HEK293 (cell line): Measurements from ENCODE around the gene CASP3.

Source experiments
- CTCF ChIP-seq: fragments of 450-650 bp; formaldehyde crosslinking; IDR thresholded peaks from 2 replicates; pipeline ENCODE4 v1.5.1; 2016; ENCODE audit warnings: missing biosample characterization, missing genetic modification characterization
- HIC1 ChIP-seq: fragments of 450-650 bp; formaldehyde crosslinking; IDR thresholded peaks from 2 replicates; pipeline ENCODE4 v1.5.1; 2016; ENCODE audit warnings: missing biosample characterization, missing genetic modification characterization
- ZNF221 ChIP-seq: fragments of 450-650 bp; formaldehyde crosslinking; IDR thresholded peaks from 2 replicates; pipeline ENCODE4 v1.5.1; 2017; ENCODE audit warnings: missing biosample characterization, missing genetic modification characterization, borderline replicate concordance
- ZNF350 ChIP-seq: fragments of 450-650 bp; formaldehyde crosslinking; IDR thresholded peaks from 2 replicates; pipeline ENCODE4 v1.5.0; 2017; ENCODE audit warnings: missing biosample characterization, mild to moderate bottlenecking, missing genetic modification characterization
- ZNF530 ChIP-seq: fragments of 450-650 bp; formaldehyde crosslinking; IDR thresholded peaks from 2 replicates; pipeline ENCODE4 v1.5.1; 2016; ENCODE audit warnings: low read depth, missing biosample characterization, missing genetic modification characterization
- TF ChIP-seq, protein P1 (sequence below): IDR thresholded peaks from 2 replicates; pipeline ENCODE4 v1.6.1; 2011; ENCODE audit warnings: mild to moderate bottlenecking, low read depth, low read length, borderline replicate concordance
- TF ChIP-seq, protein P2 (sequence below): fragments of 450-650 bp; formaldehyde crosslinking; IDR thresholded peaks from 2 replicates; pipeline ENCODE4 v1.5.1; 2016; ENCODE audit warnings: missing biosample characterization, missing genetic modification characterization
- TF ChIP-seq, protein P3 (sequence below): fragments of 450-650 bp; formaldehyde crosslinking; optimal IDR thresholded peaks from 2 replicates; pipeline ENCODE3; 2016; ENCODE audit warnings: missing biosample characterization, mild to moderate bottlenecking, missing genetic modification characterization
- TF ChIP-seq, protein P4 (sequence below): fragments of 450-650 bp; formaldehyde crosslinking; IDR thresholded peaks from 2 replicates; pipeline ENCODE4 v1.5.1; 2016; ENCODE audit warnings: missing biosample characterization, missing genetic modification characterization, low read depth

- TF ChIP-seq ZNF530 (tag by site-specific recombination) (no peak), ZNF350 (tag by site-specific recombination) (no peak), CTCF (tag by site-specific recombination) (no peak), HIC1 (tag by site-specific recombination) (no peak), ZNF221 (tag by site-specific recombination) (no peak)
- TF ChIP-seq, protein P1, sequence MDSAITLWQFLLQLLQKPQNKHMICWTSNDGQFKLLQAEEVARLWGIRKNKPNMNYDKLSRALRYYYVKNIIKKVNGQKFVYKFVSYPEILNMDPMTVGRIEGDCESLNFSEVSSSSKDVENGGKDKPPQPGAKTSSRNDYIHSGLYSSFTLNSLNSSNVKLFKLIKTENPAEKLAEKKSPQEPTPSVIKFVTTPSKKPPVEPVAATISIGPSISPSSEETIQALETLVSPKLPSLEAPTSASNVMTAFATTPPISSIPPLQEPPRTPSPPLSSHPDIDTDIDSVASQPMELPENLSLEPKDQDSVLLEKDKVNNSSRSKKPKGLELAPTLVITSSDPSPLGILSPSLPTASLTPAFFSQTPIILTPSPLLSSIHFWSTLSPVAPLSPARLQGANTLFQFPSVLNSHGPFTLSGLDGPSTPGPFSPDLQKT = no peak
- TF ChIP-seq, protein P2, sequence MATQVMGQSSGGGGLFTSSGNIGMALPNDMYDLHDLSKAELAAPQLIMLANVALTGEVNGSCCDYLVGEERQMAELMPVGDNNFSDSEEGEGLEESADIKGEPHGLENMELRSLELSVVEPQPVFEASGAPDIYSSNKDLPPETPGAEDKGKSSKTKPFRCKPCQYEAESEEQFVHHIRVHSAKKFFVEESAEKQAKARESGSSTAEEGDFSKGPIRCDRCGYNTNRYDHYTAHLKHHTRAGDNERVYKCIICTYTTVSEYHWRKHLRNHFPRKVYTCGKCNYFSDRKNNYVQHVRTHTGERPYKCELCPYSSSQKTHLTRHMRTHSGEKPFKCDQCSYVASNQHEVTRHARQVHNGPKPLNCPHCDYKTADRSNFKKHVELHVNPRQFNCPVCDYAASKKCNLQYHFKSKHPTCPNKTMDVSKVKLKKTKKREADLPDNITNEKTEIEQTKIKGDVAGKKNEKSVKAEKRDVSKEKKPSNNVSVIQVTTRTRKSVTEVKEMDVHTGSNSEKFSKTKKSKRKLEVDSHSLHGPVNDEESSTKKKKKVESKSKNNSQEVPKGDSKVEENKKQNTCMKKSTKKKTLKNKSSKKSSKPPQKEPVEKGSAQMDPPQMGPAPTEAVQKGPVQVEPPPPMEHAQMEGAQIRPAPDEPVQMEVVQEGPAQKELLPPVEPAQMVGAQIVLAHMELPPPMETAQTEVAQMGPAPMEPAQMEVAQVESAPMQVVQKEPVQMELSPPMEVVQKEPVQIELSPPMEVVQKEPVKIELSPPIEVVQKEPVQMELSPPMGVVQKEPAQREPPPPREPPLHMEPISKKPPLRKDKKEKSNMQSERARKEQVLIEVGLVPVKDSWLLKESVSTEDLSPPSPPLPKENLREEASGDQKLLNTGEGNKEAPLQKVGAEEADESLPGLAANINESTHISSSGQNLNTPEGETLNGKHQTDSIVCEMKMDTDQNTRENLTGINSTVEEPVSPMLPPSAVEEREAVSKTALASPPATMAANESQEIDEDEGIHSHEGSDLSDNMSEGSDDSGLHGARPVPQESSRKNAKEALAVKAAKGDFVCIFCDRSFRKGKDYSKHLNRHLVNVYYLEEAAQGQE = no peak
- TF ChIP-seq, protein P3, sequence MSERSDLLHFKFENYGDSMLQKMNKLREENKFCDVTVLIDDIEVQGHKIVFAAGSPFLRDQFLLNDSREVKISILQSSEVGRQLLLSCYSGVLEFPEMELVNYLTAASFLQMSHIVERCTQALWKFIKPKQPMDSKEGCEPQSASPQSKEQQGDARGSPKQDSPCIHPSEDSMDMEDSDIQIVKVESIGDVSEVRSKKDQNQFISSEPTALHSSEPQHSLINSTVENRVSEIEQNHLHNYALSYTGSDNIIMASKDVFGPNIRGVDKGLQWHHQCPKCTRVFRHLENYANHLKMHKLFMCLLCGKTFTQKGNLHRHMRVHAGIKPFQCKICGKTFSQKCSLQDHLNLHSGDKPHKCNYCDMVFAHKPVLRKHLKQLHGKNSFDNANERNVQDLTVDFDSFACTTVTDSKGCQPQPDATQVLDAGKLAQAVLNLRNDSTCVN (tag by site-specific recombination) = no peak
- TF ChIP-seq, protein P4, sequence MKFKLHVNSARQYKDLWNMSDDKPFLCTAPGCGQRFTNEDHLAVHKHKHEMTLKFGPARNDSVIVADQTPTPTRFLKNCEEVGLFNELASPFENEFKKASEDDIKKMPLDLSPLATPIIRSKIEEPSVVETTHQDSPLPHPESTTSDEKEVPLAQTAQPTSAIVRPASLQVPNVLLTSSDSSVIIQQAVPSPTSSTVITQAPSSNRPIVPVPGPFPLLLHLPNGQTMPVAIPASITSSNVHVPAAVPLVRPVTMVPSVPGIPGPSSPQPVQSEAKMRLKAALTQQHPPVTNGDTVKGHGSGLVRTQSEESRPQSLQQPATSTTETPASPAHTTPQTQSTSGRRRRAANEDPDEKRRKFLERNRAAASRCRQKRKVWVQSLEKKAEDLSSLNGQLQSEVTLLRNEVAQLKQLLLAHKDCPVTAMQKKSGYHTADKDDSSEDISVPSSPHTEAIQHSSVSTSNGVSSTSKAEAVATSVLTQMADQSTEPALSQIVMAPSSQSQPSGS (tag by site-specific recombination) = no peak
Observed at GRCh38 chr4:184675821-184676492, 26.7 kb upstream of the CASP3 start.
